DOHH2 (cell line): ENCODE results near the gene HTR6.

Source experiments
- H3F3A ChIP-seq: fragments of 200-600 bp; sonication (generic), shearing (Covaris generic); 2 replicates; pipeline ENCODE4 v1.6.0; 2016; ENCODE audit warnings: antibody characterized with exemption, mild to moderate bottlenecking; ENCODE audit not compliant: control insufficient read depth, insufficient read depth
- H3K27ac ChIP-seq: fragments of 200-600 bp; sonication (generic); 2 replicates; pipeline ENCODE4 v1.5.1; 2014; ENCODE audit warnings: low read depth, mild to moderate bottlenecking, low read length, moderate library complexity
- H3K27me3 ChIP-seq: fragments of 200-600 bp; sonication (generic); 2 replicates; pipeline ENCODE4 v1.6.1; 2014; ENCODE audit warnings: mild to moderate bottlenecking, low read length, mixed read lengths; ENCODE audit not compliant: control insufficient read depth
- H3K36me3 ChIP-seq: fragments of 200-600 bp; sonication (generic); 2 replicates; pipeline ENCODE4 v1.6.1; 2014; ENCODE audit warnings: mild to moderate bottlenecking, low read length, moderate library complexity, mixed read lengths; ENCODE audit not compliant: control insufficient read depth
- H3K4me1 ChIP-seq: fragments of 200-600 bp; sonication (generic); 2 replicates; pipeline ENCODE4 v1.6.1; 2014; ENCODE audit warnings: mild to moderate bottlenecking, low read length, mixed read lengths; ENCODE audit not compliant: control insufficient read depth
- H3K4me2 ChIP-seq: fragments of 200-600 bp; sonication (generic); 2 replicates; pipeline ENCODE4 v1.6.0; 2014; ENCODE audit warnings: mild to moderate bottlenecking, low read length, moderate library complexity
- H3K4me3 ChIP-seq: fragments of 200-600 bp; sonication (generic); 2 replicates; pipeline ENCODE4 v1.5.1; 2014; ENCODE audit warnings: mild to moderate bottlenecking, low read length, mixed read lengths
- H3K79me2 ChIP-seq: fragments of 200-600 bp; sonication (generic); 2 replicates; pipeline ENCODE4 v1.6.1; 2014; ENCODE audit warnings: mild to moderate bottlenecking, low read length, mixed read lengths; ENCODE audit not compliant: control insufficient read depth
- H3K9me2 ChIP-seq: fragments of 200-600 bp; sonication (generic); replicated peaks from 2 replicates; pipeline ENCODE4 v1.6.1; 2014; ENCODE audit warnings: mild to moderate bottlenecking, low read length, mixed read lengths; ENCODE audit not compliant: control insufficient read depth
- H3K9me3 ChIP-seq: fragments of 200-600 bp; sonication (generic); 2 replicates; pipeline ENCODE4 v1.6.1; 2014; ENCODE audit warnings: antibody characterized with exemption, low read length, mixed read lengths; ENCODE audit not compliant: control insufficient read depth, insufficient read depth
- H4K20me1 ChIP-seq: fragments of 200-600 bp; sonication (generic); 2 replicates; pipeline ENCODE4 v1.6.0; 2014; ENCODE audit warnings: low read depth, mild to moderate bottlenecking, antibody characterized with exemption, low read length, moderate library complexity; ENCODE audit not compliant: control insufficient read depth, insufficient read depth
- CTCF ChIP-seq: fragments of 200-600 bp; sonication (generic); IDR thresholded peaks from one replicate; pipeline ENCODE4 v1.5.1; 2014; ENCODE audit warnings: antibody characterized with exemption, mild to moderate bottlenecking, low read depth, low read length; ENCODE audit not compliant: poor library complexity, severe bottlenecking
- EZH2phosphoT487 ChIP-seq: fragments of 200-600 bp; sonication (generic); IDR thresholded peaks from 2 replicates; pipeline ENCODE4 v1.6.1; 2017; ENCODE audit warnings: borderline replicate concordance, mild to moderate bottlenecking, antibody characterized with exemption, low read length, moderate library complexity, mixed read lengths

Gene HTR6

GRCh38 chr1:19648239-19648638, 16.4 kb upstream of the HTR6 start:
- no peak overlapping the region for H3K27ac ChIP-seq
- H3K4me3 ChIP-seq: no peak overlapping the region
- peaks cover 3% of the 10 kb centered on the region; the same call in 1 of the 2 replicates for H3K4me1 ChIP-seq
- no peaks in the 10 kb centered on the region for H3K9me3 ChIP-seq
- H3K79me2 ChIP-seq: no peaks in the 10 kb centered on the region
- peaks cover 37% of the 10 kb centered on the region for H3K27me3 ChIP-seq
- no peak overlapping the region for H3K4me2 ChIP-seq
- no peaks in the 10 kb centered on the region for H3K36me3 ChIP-seq
- TF ChIP-seq CTCF (no peak), EZH2phosphoT487 (no peak)
- H3F3A ChIP-seq: no peaks in the 10 kb centered on the region
- no peaks in the 10 kb centered on the region for H3K9me2 ChIP-seq
- no peaks in the 10 kb centered on the region for H4K20me1 ChIP-seq

- Histone ChIP-seq H3K36me3 (no peaks in the 10 kb centered on the region), H3K4me1 (peaks cover 7% of the 10 kb centered on the region), H3K9me2 (no peaks in the 10 kb centered on the region), H3K9me3 (no peaks in the 10 kb centered on the region), H3K79me2 (no peaks in the 10 kb centered on the region), H3K27ac (no peak overlapping the region), H3K27me3 (peaks cover 33% of the 10 kb centered on the region), H3F3A (no peaks in the 10 kb centered on the region), H3K4me3 (no peak overlapping the region), H4K20me1 (no peaks in the 10 kb centered on the region), H3K4me2 (no peak overlapping the region)
- TF ChIP-seq CTCF: no peak
- TF ChIP-seq EZH2phosphoT487: no peak
Measured at GRCh38 chr1:19648689-19649088, 16.0 kb upstream of the HTR6 start.

GRCh38 chr1:19650416-19651140, 14.1 kb upstream of the HTR6 start:
- Histone ChIP-seq H3K4me2 (no peak overlapping the region), H3K27ac (no peak overlapping the region), H3K9me3 (no peaks in the 10 kb centered on the region), H3K27me3 (peaks cover 20% of the 10 kb centered on the region), H3F3A (no peaks in the 10 kb centered on the region), H3K9me2 (no peaks in the 10 kb centered on the region), H3K36me3 (no peaks in the 10 kb centered on the region), H3K79me2 (no peaks in the 10 kb centered on the region), H3K4me3 (no peak overlapping the region), H3K4me1 (peaks cover 10% of the 10 kb centered on the region), H4K20me1 (no peaks in the 10 kb centered on the region)
- no peak for TF ChIP-seq CTCF
- TF ChIP-seq EZH2phosphoT487: no peak
